ENCODE measurements around the gene EHHADH.

Gene EHHADH

GRCh38 chr3:185188816-185189215 is 65.0 kb downstream of the EHHADH start:
- DNase-seq = no peak

GRCh38 chr3:185187391-185187790 is 66.5 kb downstream of the EHHADH start:
- no peak for DNase-seq

GRCh38 chr3:185176750-185177359 is 77.0 kb downstream of the EHHADH start:
- peak; percentile 48 for DNase-seq

DNA sequence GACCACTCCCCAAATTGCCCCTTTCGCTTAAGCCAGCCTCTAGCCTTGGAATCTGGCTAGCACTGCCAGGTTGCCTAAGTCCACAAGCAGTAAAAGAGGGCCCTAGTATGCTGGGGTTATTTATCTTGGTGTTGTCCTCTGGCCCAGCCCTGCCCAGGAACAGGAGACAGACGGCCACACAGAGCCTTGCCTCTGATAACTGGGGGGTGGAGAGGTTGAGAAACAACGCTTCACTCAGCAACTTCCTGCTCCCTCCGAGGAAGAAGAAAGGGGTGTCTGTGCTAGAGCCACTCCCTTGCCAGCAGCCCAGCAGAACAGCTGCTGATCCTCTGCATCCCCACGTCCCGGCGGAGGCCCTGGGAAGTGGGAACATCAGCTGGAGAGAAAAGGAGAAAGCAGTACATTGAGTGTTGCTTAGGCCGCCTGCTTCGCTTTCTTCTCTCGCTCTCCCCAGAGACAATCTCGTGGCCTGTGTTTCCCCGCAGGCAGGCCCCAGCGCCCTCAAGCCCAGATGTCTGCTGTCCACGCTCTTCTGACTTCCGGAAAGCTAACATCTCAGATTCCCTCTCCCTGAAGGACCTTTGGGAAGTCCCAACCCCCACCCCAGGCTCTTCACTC is 78.4 kb downstream of the EHHADH start:
- DNase-seq = no peak

DNA sequence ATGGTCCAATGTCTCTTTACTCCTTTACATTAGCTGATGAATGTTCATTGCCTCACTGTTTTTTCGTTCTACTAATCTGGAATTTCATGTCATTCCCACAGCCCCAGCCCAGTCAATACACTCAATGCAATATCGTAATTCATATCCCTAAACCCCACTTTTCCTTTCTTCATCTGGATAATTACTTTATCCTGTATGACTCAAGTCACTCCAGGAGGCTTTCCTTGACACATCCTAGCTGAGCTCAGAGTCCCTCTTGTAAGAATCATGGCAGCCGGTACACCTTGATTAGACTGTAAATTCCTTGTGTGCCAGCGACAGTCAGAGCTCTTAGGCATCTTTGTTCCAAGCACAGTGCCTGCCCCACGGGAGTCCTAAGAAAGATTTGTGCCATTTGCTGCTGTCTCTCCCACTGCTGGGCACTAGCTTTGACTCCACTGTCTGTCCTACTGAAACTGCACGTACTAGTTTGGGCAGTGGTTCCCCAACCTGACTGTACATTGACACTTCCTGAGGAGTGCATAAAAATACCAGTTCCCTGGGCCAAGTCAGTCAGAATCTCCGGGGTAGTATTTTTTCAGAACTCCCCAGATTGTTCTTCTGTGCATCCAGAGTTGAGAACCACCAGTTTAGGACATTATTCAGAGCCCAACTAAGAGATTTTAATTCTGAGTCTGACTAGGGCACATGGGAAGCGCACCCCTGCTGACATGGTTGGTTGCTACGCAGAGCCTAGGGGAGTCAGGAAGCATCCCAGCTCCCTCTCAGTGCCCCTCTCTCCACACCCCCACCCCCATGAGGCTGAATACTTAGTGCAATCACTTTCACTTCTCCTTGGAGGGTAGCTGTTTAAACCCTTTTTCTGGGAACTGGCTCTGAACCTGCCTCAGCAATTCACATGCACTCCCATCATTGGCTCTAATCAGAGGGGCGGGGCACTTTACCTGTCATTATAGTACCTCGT is 81.5 kb downstream of the EHHADH start:
- DNase-seq = no peak

GRCh38 chr3:185164428-185165217 is 89.2 kb downstream of the EHHADH start:
- DNase-seq = no peak

DNA sequence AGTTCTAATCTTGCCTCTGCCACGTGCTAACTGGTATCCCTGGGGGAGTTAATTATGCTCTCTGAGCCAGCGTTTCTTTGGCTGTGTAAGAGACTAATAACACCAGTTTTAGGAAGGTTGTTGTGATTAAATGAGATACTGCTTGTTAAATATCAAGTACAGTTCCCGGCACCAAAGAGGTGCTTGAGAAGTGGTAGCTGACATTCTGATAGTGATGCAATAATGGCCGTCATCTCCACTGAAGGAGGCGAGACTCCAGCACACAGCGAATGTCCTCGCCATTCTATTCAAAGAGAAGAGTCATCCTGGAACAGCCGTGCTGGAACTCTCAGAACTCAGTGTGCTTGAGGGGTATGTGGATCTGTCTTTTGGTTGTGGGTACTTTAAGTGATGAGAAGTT is 91.2 kb downstream of the EHHADH start:
- DNase-seq = no peak

DNA sequence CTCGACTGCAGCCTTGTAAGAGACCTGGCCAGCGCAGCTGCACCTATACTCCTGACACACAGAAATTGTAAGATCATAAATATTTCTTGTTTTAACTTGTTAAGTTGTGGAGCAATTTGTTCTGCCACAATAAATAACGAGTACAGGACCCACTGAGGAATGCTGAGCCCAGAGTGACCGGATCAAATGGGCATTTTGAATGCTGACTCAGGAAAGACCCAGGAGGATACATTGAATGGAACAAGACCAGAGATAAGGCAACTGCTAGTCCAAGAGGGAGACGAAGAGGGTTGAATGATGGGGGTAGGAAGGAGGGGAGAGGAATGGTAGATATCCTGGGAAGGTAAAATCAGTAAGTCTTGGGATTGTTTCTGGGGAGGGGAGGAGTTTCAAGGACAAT is 92.1 kb downstream of the EHHADH start:
- no peak for DNase-seq

DNA sequence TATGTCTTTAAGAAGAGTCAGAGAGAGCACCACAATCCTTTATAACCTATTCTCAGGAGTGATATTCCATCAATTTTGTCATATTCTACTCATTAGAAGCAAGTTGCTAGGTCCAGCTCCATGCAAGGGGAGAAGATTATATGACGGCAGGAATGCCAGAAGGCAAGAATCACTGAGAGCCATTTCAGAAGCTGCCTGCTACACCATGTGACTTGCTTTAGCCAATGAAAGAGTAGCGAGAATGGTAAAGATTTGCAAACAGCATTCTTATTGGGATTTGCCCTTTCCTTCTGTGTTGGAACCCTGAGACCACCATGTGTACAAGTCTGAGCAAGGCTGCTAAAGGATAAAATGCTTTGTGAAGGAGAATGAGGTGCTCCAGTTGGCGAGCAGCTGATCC is 96.5 kb downstream of the EHHADH start:
- DNase-seq = no peak

DNA sequence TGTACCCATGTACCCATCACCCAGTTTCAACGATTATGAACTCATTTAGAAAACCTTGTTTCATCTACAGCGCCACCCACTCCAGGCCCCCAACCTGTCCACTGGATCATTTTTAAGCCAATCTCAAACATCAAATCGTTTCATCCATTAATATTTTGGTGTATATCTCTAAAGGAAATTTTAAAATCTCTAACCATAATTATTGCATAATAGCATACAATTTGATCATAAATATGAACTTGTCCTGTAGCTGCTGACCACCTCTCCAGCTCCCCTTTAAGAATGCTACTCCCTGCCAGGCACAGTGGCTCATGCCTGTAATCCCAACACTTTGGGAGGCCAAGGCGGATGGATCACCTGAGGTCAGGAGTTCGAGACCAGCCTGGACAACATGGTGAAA is 98.2 kb downstream of the EHHADH start:
- DNase-seq = no peak

DNA sequence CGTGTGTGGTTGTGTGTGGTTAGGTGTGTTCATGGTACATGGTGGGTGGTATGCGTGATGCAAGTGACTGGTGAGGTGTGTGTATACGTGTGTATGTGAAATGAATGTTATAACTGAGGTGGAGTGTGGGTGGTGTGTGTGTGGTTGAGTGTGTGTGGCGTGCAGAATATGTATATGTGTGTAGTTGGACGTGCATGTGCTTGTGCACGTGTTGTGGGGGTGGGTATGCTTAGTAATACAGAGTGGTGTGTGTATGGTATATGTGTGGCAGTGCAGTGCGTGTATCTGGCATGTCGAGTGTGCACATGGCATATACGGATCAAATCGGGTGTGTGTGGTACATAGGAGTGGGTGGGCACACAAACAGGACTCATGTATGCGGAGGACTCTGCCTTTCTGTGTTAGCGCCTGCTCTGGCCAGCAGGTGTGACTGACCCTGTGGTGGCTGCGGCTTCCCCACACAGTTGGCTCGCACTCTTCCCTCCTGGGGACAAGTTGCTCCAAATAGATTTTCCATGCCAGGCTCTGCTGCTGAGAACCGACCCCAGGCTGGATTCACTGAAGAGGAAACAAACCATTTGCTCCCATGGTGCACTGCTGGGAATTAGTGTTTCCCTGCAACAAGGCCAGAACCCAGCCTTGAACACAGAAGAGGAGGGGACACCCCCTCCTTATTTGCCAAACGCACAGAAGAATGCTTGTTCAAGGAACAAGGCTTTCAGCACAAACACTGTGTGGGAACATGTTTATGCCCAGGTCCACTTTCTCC is 99.8 kb downstream of the EHHADH start:
- no peak for DNase-seq

DNA sequence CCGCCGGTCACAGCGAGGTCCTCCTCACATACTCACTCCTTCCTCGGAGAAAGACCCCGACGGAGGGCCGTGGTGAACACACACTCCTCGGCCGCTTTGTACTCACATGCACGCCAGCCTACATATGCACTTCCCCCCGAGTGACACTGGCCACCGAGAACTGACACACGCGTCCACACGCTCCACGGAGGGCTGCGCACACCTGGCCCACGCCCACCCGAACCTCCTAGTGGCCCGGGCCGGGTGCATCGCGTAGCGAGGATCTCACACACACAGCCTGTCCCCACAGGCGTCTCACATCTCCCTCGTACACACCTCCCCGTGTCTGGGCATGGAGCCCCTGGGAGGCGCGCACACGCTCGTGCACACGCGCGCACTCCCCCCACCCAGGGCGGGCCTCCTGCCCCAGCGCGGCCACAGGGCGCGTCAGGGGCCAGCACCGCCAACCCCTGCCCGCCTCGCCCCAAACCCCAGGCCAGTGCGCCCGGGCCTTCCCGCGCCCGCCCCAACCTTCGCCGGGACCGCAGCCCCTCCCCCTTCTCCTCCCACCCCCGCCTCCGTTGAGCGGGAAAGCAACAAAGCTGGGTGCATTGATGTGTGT is 100.6 kb downstream of the EHHADH start:
- no peak for DNase-seq

- DNase-seq = peak; percentile 25
Measured at GRCh38 chr3:185152410-185153170, 101.3 kb downstream of the EHHADH start, which contains the start of gene C3orf70. C3orf70 (minus strand) TSS chr3:185153060; CDS start chr3:185152823, 237 bp downstream.

- no peak for DNase-seq
Measured at GRCh38 chr3:185151964-185152409, 101.9 kb downstream of the EHHADH start.

DNA sequence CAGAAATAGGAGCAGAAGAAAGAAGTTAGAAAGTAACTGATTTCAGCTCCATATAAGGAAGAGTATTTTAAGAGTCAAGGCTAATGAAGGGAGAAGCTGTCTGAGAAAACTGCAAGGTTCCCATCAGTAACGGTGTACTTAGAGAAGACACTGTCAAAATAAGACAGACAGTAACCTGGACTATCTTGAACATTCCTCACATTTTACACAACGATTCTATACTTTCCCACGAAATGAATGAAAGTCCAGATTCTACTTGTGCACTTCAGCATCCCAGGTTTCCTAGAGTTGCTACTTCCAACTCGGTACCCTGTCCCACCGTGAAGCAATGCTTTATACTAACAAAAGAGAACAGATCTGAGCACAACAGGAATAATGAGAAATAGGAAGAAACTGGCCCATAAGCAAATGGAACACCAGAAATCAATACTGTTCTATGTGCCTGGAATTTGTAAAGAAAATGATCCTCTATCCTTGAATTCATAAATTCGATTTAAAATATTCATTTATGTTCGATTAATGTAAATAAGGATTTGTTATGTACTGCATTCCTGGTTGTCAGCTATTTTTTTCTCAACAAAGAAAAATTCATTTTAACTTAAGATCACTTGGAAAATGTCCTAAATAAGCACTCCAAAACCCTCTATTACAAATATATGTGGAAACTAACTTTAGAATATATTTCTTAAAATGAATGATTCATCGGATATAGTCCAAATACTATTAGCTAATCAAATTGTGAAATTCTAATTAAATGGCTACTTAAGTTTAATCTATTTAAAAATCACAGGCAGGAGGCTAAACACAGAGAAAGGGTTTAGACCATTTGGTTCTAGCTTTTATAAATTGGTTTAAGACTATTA is 102.5 kb downstream of the EHHADH start:
- DNase-seq = no peak

DNA sequence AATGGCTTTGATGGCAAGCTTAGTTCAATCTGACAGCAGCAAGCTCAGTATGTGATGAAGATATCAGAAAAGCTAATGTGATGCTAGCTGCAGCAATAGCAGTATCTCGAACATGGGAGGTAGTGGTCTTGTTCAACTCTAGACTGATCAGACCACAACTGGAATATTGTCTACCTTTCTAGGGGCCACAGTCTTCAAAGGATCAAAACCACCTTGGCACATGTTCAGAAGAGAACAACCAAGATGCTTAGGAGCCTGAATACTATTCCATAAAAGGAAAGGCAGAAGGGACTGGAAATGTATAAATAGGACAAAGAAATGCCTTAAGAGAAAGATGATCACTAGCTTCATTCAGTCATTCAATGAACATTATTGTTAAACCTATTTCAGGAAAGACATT is 103.3 kb downstream of the EHHADH start:
- DNase-seq = no peak

DNA sequence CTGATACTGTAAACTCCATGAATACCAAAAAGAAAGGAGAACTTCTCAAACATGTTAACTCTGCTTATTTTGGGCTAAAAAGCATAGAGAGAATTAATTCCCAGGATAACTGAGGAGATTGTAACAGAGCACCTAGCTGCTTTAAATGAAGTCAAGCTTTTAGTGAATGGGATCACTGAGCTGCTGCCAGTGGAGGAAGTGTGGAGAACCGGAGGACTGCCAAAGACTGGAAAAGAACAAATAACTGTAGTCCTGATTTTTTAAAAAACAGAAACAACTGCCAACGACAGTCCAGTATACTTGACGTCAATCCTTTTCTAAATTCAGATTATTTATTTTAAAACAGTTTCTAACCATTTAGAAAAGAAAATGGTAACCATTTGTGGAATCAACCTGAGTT is 104.3 kb downstream of the EHHADH start:
- DNase-seq = no peak

GRCh38 chr3:185145511-185145910 is 108.3 kb downstream of the EHHADH start:
- DNase-seq = no peak

DNA sequence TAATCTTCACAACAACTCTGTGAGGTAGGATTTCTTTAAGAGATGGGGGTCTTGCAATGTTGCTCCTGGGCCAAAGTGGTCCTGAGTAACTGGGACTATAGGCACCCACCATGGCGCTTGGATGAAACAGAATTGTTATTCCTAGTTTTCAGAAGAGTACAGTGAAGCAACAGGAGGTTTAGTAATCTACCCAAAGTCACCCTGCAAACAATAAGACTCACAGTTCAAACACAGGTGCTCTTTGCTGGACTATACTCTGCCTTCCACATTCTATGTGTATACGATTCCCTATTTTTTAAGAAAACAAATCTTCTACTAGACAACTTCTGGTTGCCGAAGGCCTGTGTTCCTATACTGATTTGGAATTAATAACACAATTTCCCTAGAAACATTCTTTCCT is 109.1 kb downstream of the EHHADH start:
- no peak for DNase-seq

All from RPMI8226 (cell line).